ENCODE measurements around the gene DTD1. TPM values are rescaled to one million over a fixed set of nuclear protein-coding genes. Genes with fewer than 3 reads are reported as not detected.

Gene DTD1
- total RNA-seq, 2 experiments from 2014 or later: 40.7 to 54.6 TPM

GRCh38 chr20:18731940-18732339 is 144.1 kb downstream of the DTD1 start:
- CTCF ChIA-PET: interaction anchor here (0.6 kb wide), 1 partner anchor 62 kb away, joined by 3 read pairs; no protein-coding TSS in a partner anchor
- intact Hi-C loops (cut with DNase I, micrococcal nuclease): no loop called here

GRCh38 chr20:18734525-18735189 is 146.8 kb downstream of the DTD1 start:
- CTCF ChIA-PET: no interaction called here
- DNase-seq: no peak
- H3K9me3 Mint-ChIP-seq (ENCODE audit: low read depth): no peaks in the 10 kb centered on the region
- no peak overlapping the region for H3K27ac Mint-ChIP-seq
- H3K27me3 Mint-ChIP-seq: no peaks in the 10 kb centered on the region
- no peak for ATAC-seq
- H3K4me1 Mint-ChIP-seq: peaks cover 2% of the 10 kb centered on the region
- POLR2A ChIA-PET: no interaction called here
- no peak overlapping the region for H3K4me3 Mint-ChIP-seq
- H3K36me3 Mint-ChIP-seq (ENCODE audit: low read depth): no peaks in the 10 kb centered on the region
- intact Hi-C loops (cut with DNase I, micrococcal nuclease): no loop called here

More at GRCh38 chr20:18731940-18732339, 144.1 kb downstream of the DTD1 start:
- peaks cover 9% of the 10 kb centered on the region for H3K4me1 Mint-ChIP-seq
- no peaks in the 10 kb centered on the region for H3K9me3 Mint-ChIP-seq (ENCODE audit: low read depth)
- no peaks in the 10 kb centered on the region for H3K36me3 Mint-ChIP-seq (ENCODE audit: low read depth)
- ATAC-seq (no peak), DNase-seq (no peak)
- no peaks in the 10 kb centered on the region for H3K27me3 Mint-ChIP-seq
- POLR2A ChIA-PET: no interaction called here
- H3K4me3 Mint-ChIP-seq: no peak overlapping the region
- H3K27ac Mint-ChIP-seq: no peak overlapping the region

- H3K36me3 Mint-ChIP-seq (ENCODE audit: low read depth): peaks cover 2% of the 10 kb centered on the region
- no peak for DNase-seq
- ChIA-PET POLR2A (no interaction called here), CTCF (no interaction called here)
- H3K27me3 Mint-ChIP-seq: no peaks in the 10 kb centered on the region
- H3K9me3 Mint-ChIP-seq (ENCODE audit: low read depth): no peaks in the 10 kb centered on the region
- intact Hi-C loops (cut with DNase I, micrococcal nuclease): no loop called here
- H3K27ac Mint-ChIP-seq: no peak overlapping the region
- H3K4me3 Mint-ChIP-seq: no peak overlapping the region
- no peak for ATAC-seq
- no peaks in the 10 kb centered on the region for H3K4me1 Mint-ChIP-seq
Observed at GRCh38 chr20:18737140-18737539, 149.3 kb downstream of the DTD1 start.

GRCh38 chr20:18738055-18738454 is 150.2 kb downstream of the DTD1 start:
- DNase-seq (no peak), ATAC-seq (no peak)
- POLR2A ChIA-PET: no interaction called here
- intact Hi-C loops (cut with DNase I, micrococcal nuclease): no loop called here
- no peaks in the 10 kb centered on the region for H3K27me3 Mint-ChIP-seq
- H3K4me3 Mint-ChIP-seq: no peak overlapping the region
- CTCF ChIA-PET: interaction anchor here (0.7 kb wide), 1 partner anchor 406 kb away, joined by 3 read pairs; no protein-coding TSS in a partner anchor
- no peaks in the 10 kb centered on the region for H3K4me1 Mint-ChIP-seq
- H3K9me3 Mint-ChIP-seq (ENCODE audit: low read depth): no peaks in the 10 kb centered on the region
- H3K36me3 Mint-ChIP-seq (ENCODE audit: low read depth): peaks cover 2% of the 10 kb centered on the region
- H3K27ac Mint-ChIP-seq: no peak overlapping the region

GRCh38 chr20:18738888-18739287 is 151.0 kb downstream of the DTD1 start:
- no peaks in the 10 kb centered on the region for H3K27me3 Mint-ChIP-seq
- no peak for DNase-seq
- no peak overlapping the region for H3K4me3 Mint-ChIP-seq
- intact Hi-C loops (cut with DNase I, micrococcal nuclease): no loop called here
- POLR2A ChIA-PET: no interaction called here
- ATAC-seq: no peak
- no peaks in the 10 kb centered on the region for H3K9me3 Mint-ChIP-seq (ENCODE audit: low read depth)
- H3K27ac Mint-ChIP-seq: no peak overlapping the region
- peaks cover 4% of the 10 kb centered on the region for H3K36me3 Mint-ChIP-seq (ENCODE audit: low read depth)
- H3K4me1 Mint-ChIP-seq: no peaks in the 10 kb centered on the region
- CTCF ChIA-PET: no interaction called here

GRCh38 chr20:18739751-18740166 is 151.9 kb downstream of the DTD1 start:
- H3K4me1 Mint-ChIP-seq: no peaks in the 10 kb centered on the region
- no peak overlapping the region for H3K27ac Mint-ChIP-seq
- H3K4me3 Mint-ChIP-seq: no peak overlapping the region
- DNase-seq (no peak), ATAC-seq (no peak)
- ChIA-PET POLR2A (no interaction called here), CTCF (no interaction called here)
- intact Hi-C loops (cut with DNase I, micrococcal nuclease): no loop called here
- no peaks in the 10 kb centered on the region for H3K27me3 Mint-ChIP-seq
- peaks cover 4% of the 10 kb centered on the region for H3K36me3 Mint-ChIP-seq (ENCODE audit: low read depth)
- H3K9me3 Mint-ChIP-seq (ENCODE audit: low read depth): no peaks in the 10 kb centered on the region

GRCh38 chr20:18740726-18741125 is 152.9 kb downstream of the DTD1 start:
- DNase-seq: no peak
- Mint-ChIP-seq H3K4me3 (no peak overlapping the region), H3K4me1 (no peaks in the 10 kb centered on the region), H3K27me3 (no peaks in the 10 kb centered on the region), H3K36me3 (ENCODE audit: low read depth) (peaks cover 13% of the 10 kb centered on the region), H3K27ac (no peak overlapping the region), H3K9me3 (ENCODE audit: low read depth) (no peaks in the 10 kb centered on the region)
- CTCF ChIA-PET: no interaction called here
- POLR2A ChIA-PET: no interaction called here
- ATAC-seq: no peak
- intact Hi-C loops (cut with DNase I, micrococcal nuclease): no loop called here

GRCh38 chr20:18742841-18743240 is 155.0 kb downstream of the DTD1 start:
- POLR2A ChIA-PET: no interaction called here
- H3K36me3 Mint-ChIP-seq (ENCODE audit: low read depth): peaks cover 20% of the 10 kb centered on the region
- ATAC-seq: no peak
- H3K4me3 Mint-ChIP-seq: no peak overlapping the region
- H3K4me1 Mint-ChIP-seq: no peaks in the 10 kb centered on the region
- CTCF ChIA-PET: no interaction called here
- no peak for DNase-seq
- no peaks in the 10 kb centered on the region for H3K27me3 Mint-ChIP-seq
- intact Hi-C loops (cut with DNase I, micrococcal nuclease): no loop called here
- H3K9me3 Mint-ChIP-seq (ENCODE audit: low read depth): no peaks in the 10 kb centered on the region
- no peak overlapping the region for H3K27ac Mint-ChIP-seq

GRCh38 chr20:18743665-18744440 is 156.0 kb downstream of the DTD1 start:
- intact Hi-C loops (cut with DNase I, micrococcal nuclease): no loop called here
- H3K27me3 Mint-ChIP-seq: no peaks in the 10 kb centered on the region
- H3K9me3 Mint-ChIP-seq (ENCODE audit: low read depth): no peaks in the 10 kb centered on the region
- POLR2A ChIA-PET: no interaction called here
- no peak overlapping the region for H3K27ac Mint-ChIP-seq
- no peak for ATAC-seq
- CTCF ChIA-PET: no interaction called here
- H3K4me1 Mint-ChIP-seq: no peaks in the 10 kb centered on the region
- DNase-seq: no peak
- H3K4me3 Mint-ChIP-seq: no peak overlapping the region
- peaks cover 20% of the 10 kb centered on the region for H3K36me3 Mint-ChIP-seq (ENCODE audit: low read depth)

GRCh38 chr20:18747090-18747489 is 159.2 kb downstream of the DTD1 start:
- Mint-ChIP-seq H3K4me1 (no peaks in the 10 kb centered on the region), H3K27me3 (no peaks in the 10 kb centered on the region), H3K4me3 (no peak overlapping the region), H3K36me3 (ENCODE audit: low read depth) (peaks cover 20% of the 10 kb centered on the region), H3K9me3 (ENCODE audit: low read depth) (no peaks in the 10 kb centered on the region), H3K27ac (no peak overlapping the region)
- ChIA-PET POLR2A (no interaction called here), CTCF (no interaction called here)
- DNase-seq (no peak), ATAC-seq (no peak)
- intact Hi-C loops (cut with DNase I, micrococcal nuclease): no loop called here

GRCh38 chr20:18748987-18749386 is 161.1 kb downstream of the DTD1 start:
- H3K4me3 Mint-ChIP-seq: no peak overlapping the region
- H3K9me3 Mint-ChIP-seq (ENCODE audit: low read depth): no peaks in the 10 kb centered on the region
- CTCF ChIA-PET: no interaction called here
- H3K27ac Mint-ChIP-seq: no peak overlapping the region
- intact Hi-C loops (cut with DNase I, micrococcal nuclease): no loop called here
- H3K36me3 Mint-ChIP-seq (ENCODE audit: low read depth): peaks cover 19% of the 10 kb centered on the region
- ATAC-seq (no peak), DNase-seq (no peak)
- no peaks in the 10 kb centered on the region for H3K4me1 Mint-ChIP-seq
- no peaks in the 10 kb centered on the region for H3K27me3 Mint-ChIP-seq
- POLR2A ChIA-PET: no interaction called here

- no peak overlapping the region for H3K27ac Mint-ChIP-seq
- H3K9me3 Mint-ChIP-seq (ENCODE audit: low read depth): no peaks in the 10 kb centered on the region
- ChIA-PET CTCF (no interaction called here), POLR2A (no interaction called here)
- peaks cover 21% of the 10 kb centered on the region for H3K36me3 Mint-ChIP-seq (ENCODE audit: low read depth)
- no peak for DNase-seq
- no peaks in the 10 kb centered on the region for H3K4me1 Mint-ChIP-seq
- H3K4me3 Mint-ChIP-seq: no peak overlapping the region
- intact Hi-C loops (cut with DNase I, micrococcal nuclease): no loop called here
- H3K27me3 Mint-ChIP-seq: no peaks in the 10 kb centered on the region
- ATAC-seq: no peak
Observed at GRCh38 chr20:18749528-18749927, 161.7 kb downstream of the DTD1 start.

Data from activated CD4-positive, alpha-beta T cell treated with anti-CD3 and anti-CD28 coated beads for 36 hours (primary cell).